Adrenal gland (tissue), 5 donors: Measurements from ENCODE around the gene FOSL1.

Experiments
- POLR2A ChIP-seq, 2 donors: fragments of 450-650 bp; IDR thresholded peaks; one replicate each; pipeline ENCODE4 v1.6.1; 2017; ENCODE audit warnings: antibody characterized with exemption in 2 of 2, mild to moderate bottlenecking in 2 of 2, moderate library complexity in 1 of 2
- TF ChIP-seq, protein P1 (sequence below), 6 experiments: fragments of 450-650 bp in 4 of 6; fragments of 200-600 bp in 2 of 6; sonication (generic) in 1 of 6; IDR thresholded peaks; 1 replicate in 5 of 6; 2 replicates in 1 of 6; pipeline versions ENCODE4 v1.5.1 to v1.8.0; 2016 to 2021; ENCODE audit warnings: antibody characterized with exemption in 6 of 6, mild to moderate bottlenecking in 2 of 6, moderate library complexity in 1 of 6
- donor health status: DM: no; HTN: no; CAD: no.

DNA sequence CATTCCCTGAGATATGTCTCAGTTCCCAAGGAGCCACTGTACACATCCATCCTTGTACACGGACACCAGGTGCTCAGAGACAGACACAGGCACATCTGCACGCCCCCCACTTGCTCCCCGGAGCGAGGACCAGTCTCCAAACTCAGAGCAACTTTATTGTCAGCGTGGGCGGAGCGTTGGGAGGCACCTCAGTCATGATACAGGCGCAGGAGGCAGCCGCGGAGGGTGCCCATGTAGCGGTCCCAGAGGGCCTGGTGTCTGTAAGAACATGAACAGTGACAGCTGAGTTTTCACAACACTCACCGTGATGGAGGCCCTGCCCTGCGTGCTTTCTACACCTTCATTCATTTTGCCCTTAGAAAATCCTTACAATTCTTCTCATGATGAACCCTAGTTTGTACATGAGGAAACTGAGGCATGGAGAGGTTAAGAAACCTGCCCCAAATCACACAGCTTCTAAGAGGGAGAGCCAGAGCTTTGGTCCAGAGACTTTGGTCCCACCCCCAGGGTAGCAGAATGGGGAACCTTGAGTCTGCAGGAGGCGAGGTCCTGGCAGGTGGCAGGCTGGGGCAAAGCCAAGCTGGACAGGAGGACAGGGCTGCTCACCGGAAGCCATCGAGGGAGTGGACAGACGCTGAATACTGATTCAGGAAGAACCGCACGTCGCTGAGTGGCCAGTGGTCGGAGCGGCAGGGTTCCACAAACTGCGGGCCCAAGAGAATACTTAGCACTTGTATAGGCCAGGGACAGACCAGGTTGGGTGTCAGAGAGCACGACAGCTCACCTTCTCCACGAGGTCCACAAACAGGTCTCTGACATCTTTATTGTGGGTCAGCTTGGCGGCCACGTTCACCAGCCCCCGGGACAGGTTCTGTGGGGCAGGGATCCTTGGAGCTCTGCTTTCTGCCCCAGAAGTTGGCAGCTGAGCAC is 16.1 kb downstream of the FOSL1 start:
- TF ChIP-seq, protein P1, sequence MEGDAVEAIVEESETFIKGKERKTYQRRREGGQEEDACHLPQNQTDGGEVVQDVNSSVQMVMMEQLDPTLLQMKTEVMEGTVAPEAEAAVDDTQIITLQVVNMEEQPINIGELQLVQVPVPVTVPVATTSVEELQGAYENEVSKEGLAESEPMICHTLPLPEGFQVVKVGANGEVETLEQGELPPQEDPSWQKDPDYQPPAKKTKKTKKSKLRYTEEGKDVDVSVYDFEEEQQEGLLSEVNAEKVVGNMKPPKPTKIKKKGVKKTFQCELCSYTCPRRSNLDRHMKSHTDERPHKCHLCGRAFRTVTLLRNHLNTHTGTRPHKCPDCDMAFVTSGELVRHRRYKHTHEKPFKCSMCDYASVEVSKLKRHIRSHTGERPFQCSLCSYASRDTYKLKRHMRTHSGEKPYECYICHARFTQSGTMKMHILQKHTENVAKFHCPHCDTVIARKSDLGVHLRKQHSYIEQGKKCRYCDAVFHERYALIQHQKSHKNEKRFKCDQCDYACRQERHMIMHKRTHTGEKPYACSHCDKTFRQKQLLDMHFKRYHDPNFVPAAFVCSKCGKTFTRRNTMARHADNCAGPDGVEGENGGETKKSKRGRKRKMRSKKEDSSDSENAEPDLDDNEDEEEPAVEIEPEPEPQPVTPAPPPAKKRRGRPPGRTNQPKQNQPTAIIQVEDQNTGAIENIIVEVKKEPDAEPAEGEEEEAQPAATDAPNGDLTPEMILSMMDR (IDR thresholded peaks at IDR 0.05) = no peak
- TF ChIP-seq POLR2A (IDR thresholded peaks at IDR 0.05) = no peak
